Measurements from ENCODE around the gene DTNBP1. TPM values are rescaled to one million over a fixed set of nuclear protein-coding genes. Genes with fewer than 3 reads are reported as not detected.

Gene DTNBP1
- total and polyA plus RNA-seq, 2 of the 13 experiments (the other 11 are each of a cell fraction or from before 2014, with no cell fraction given), result 6.6 to 19.1 TPM

- Histone ChIP-seq H3K36me3 (replicated peaks in 1 of 2; ENCODE audit: control insufficient read depth in 1 of 2, insufficient read depth in 2 of 2, low read length in 2 of 2) (peaks cover 0 to 2% of the 10 kb centered on the region in 2 experiments; a peak in 3 of 5 replicates), H3K4me3 (replicated peaks in 1 of 3; ENCODE audit: insufficient read depth in 1 of 3, low read depth in 2 of 3, low read length in 3 of 3) (no peak overlapping the region), H3K9me3 (ENCODE audit: low read length) (no peaks in the 10 kb centered on the region), H3K27ac (ENCODE audit: extremely low read length, insufficient read depth, low read length) (no peak overlapping the region), H4K20me1 (ENCODE audit: insufficient read depth, low read length) (no peaks in the 10 kb centered on the region), H3K4me1 (ENCODE audit: insufficient read depth, low read length) (no peaks in the 10 kb centered on the region), H3K9ac (ENCODE audit: insufficient read depth, low read depth, low read length) (no peak overlapping the region), H2AFZ (ENCODE audit: low read length) (no peak overlapping the region), H3K27me3 (ENCODE audit: control insufficient read depth in 1 of 2, insufficient read depth in 2 of 2, low read length in 2 of 2) (no peaks in the 10 kb centered on the region), H3K79me2 (ENCODE audit: insufficient read depth, low read length) (no peaks in the 10 kb centered on the region), H3K4me2 (ENCODE audit: low read depth, low read length) (no peak overlapping the region)
- 97% methylated on average over 3 of the region's 3 CpGs for WGBS (ENCODE audit: low lambda C conversion rate)
- no peak for FAIRE-seq
- no peak for TF ChIP-seq ZNF530 (CRISPR knock-in tag; IDR thresholded peaks at IDR 0.05; ENCODE audit: low read depth)
- TF ChIP-seq ZNF343 (CRISPR knock-in tag; IDR thresholded peaks at IDR 0.05), result no peak
- no peak for TF ChIP-seq PLSCR1 (CRISPR knock-in tag; IDR thresholded peaks at IDR 0.05; ENCODE audit: borderline replicate concordance)
- ChIA-PET CTCF (ENCODE audit: low intra/inter-chr PET ratio, low total read pairs) (no interaction called here), POLR2A (no interaction called here)
- no peak for DNase-seq (ENCODE audit: low spot score)
- BruUV-seq (replicated peaks), result no TSS peak
- in situ Hi-C loops (cut with HindIII; ENCODE audit: extremely low pct_ligation_motif_present, low pct_unique_long_range_greater_than_20kb) (loop anchor here (25.0 kb wide), 1 partner anchor 1396 kb away; no protein-coding TSS in a partner anchor), intact Hi-C loops (cut with micrococcal nuclease; ENCODE audit: unreplicated experiment) (no loop called here)
- ATAC-seq, result no peak
Observed at GRCh38 chr6:15608396-15608795, 54.4 kb downstream of the DTNBP1 start.

GRCh38 chr6:15607603-15608002, 55.2 kb downstream of the DTNBP1 start:
- H3K27ac ChIP-seq (ENCODE audit: extremely low read length, insufficient read depth, low read length), result no peak overlapping the region
- POLR2A ChIA-PET, result no interaction called here
- TF ChIP-seq ZNF709 (CRISPR knock-in tag; IDR thresholded peaks at IDR 0.05) (no peak), EED (CRISPR knock-in tag; IDR thresholded peaks at IDR 0.05) (no peak)
- ATAC-seq, result no peak
- H3K79me2 ChIP-seq (ENCODE audit: insufficient read depth, low read length), result no peaks in the 10 kb centered on the region
- DNase-seq (ENCODE audit: low spot score), result no peak
- H4K20me1 ChIP-seq (ENCODE audit: insufficient read depth, low read length), result no peaks in the 10 kb centered on the region
- BruUV-seq (replicated peaks), result no TSS peak
- H3K9me3 ChIP-seq (ENCODE audit: low read length), result no peaks in the 10 kb centered on the region
- in situ Hi-C loops (cut with HindIII; ENCODE audit: extremely low pct_ligation_motif_present, low pct_unique_long_range_greater_than_20kb) (loop anchor here (25.0 kb wide), 1 partner anchor 1395 kb away; no protein-coding TSS in a partner anchor), intact Hi-C loops (cut with micrococcal nuclease; ENCODE audit: unreplicated experiment) (no loop called here)
- peaks cover 0 to 2% of the 10 kb centered on the region in 2 experiments; a peak in 3 of 5 replicates for H3K36me3 ChIP-seq (replicated peaks in 1 of 2; ENCODE audit: control insufficient read depth in 1 of 2, insufficient read depth in 2 of 2, low read length in 2 of 2)
- FAIRE-seq, result no peak
- WGBS (ENCODE audit: low lambda C conversion rate), result 100% methylated on average over 2 of the region's 2 CpGs
- no peak overlapping the region for H3K4me3 ChIP-seq (replicated peaks in 1 of 3; ENCODE audit: insufficient read depth in 1 of 3, low read depth in 2 of 3, low read length in 3 of 3)
- H2AFZ ChIP-seq (ENCODE audit: low read length), result no peak overlapping the region
- CTCF ChIA-PET (ENCODE audit: low intra/inter-chr PET ratio, low total read pairs), result no interaction called here
- no peak overlapping the region for H3K4me2 ChIP-seq (ENCODE audit: low read depth, low read length)
- H3K4me1 ChIP-seq (ENCODE audit: insufficient read depth, low read length), result no peaks in the 10 kb centered on the region
- H3K27me3 ChIP-seq (ENCODE audit: control insufficient read depth in 1 of 2, insufficient read depth in 2 of 2, low read length in 2 of 2), result no peaks in the 10 kb centered on the region
- H3K9ac ChIP-seq (ENCODE audit: insufficient read depth, low read depth, low read length), result no peak overlapping the region

Measured in HepG2 (cell line).